Fibroblast of lung (primary cell): ENCODE results near the gene ZNHIT1. TPM values are rescaled to one million over a fixed set of nuclear protein-coding genes. Genes with fewer than 3 reads are reported as not detected.

Experiments
- DNase-seq, 2 donors: peaks; one replicate each; pipeline versions ENCODE4 v3.0.0 to v3.0.0-alpha.2; 2010; ENCODE audit warnings: low read depth in 2 of 2
- H2AFZ ChIP-seq: 2 replicates; pipeline ENCODE4 v1.5.1; 2012; ENCODE audit warnings: low read length, control low read depth, inconsistent platforms
- H3K27ac ChIP-seq: 2 replicates; pipeline ENCODE4 v1.5.1; 2011; ENCODE audit warnings: low read length, control low read depth; ENCODE audit not compliant: insufficient read depth
- H3K27me3 ChIP-seq: 2 replicates; pipeline ENCODE4 v1.5.1; 2011; ENCODE audit warnings: mild to moderate bottlenecking, low read length; ENCODE audit not compliant: control insufficient read depth, insufficient read depth
- H3K36me3 ChIP-seq: 2 replicates; pipeline ENCODE4 v1.5.1; 2011; ENCODE audit warnings: low read length; ENCODE audit not compliant: control insufficient read depth, insufficient read depth
- H3K4me1 ChIP-seq: 2 replicates; pipeline ENCODE4 v1.5.1; 2011; ENCODE audit warnings: low read length; ENCODE audit not compliant: control insufficient read depth, insufficient read depth; ENCODE audit errors: extremely low read depth
- H3K4me2 ChIP-seq: 2 replicates; pipeline ENCODE4 v1.5.1; 2011; ENCODE audit warnings: low read length, control low read depth; ENCODE audit not compliant: insufficient read depth; ENCODE audit errors: extremely low read depth
- H3K4me3 ChIP-seq, 4 experiments: fragments of 200-600 bp in 1 of 4; sonication (generic) in 1 of 4; replicated peaks in 1 of 4; 2 replicates each; pipeline ENCODE4 v1.5.1; 2011 to 2016; ENCODE audit warnings: low read length in 4 of 4, low read depth in 3 of 4, mild to moderate bottlenecking in 3 of 4, control low read depth in 2 of 4, inconsistent platforms in 1 of 4, mixed read lengths in 1 of 4; ENCODE audit not compliant: insufficient read depth in 1 of 4; ENCODE audit errors: control extremely low read depth in 1 of 4
- H3K79me2 ChIP-seq: 2 replicates; pipeline ENCODE4 v1.5.1; 2012; ENCODE audit warnings: mild to moderate bottlenecking, low read length, inconsistent platforms; ENCODE audit not compliant: control insufficient read depth, insufficient read depth
- H3K9ac ChIP-seq: 2 replicates; pipeline ENCODE4 v1.5.1; 2011; ENCODE audit warnings: mild to moderate bottlenecking, low read length, control low read depth; ENCODE audit not compliant: insufficient read depth
- H3K9me3 ChIP-seq: 2 replicates; pipeline ENCODE4 v1.5.1; 2012; ENCODE audit warnings: low read depth, low read length; ENCODE audit not compliant: control insufficient read depth, insufficient read depth
- H4K20me1 ChIP-seq: 2 replicates; pipeline ENCODE4 v1.5.1; 2011; ENCODE audit warnings: low read length; ENCODE audit not compliant: control insufficient read depth, insufficient read depth; ENCODE audit errors: extremely low read depth
- EZH2 ChIP-seq: IDR thresholded peaks from 2 replicates; pipeline ENCODE4 v1.5.1; 2012; ENCODE audit warnings: low read length, control low read depth, mild to moderate bottlenecking; ENCODE audit errors: missing control alignments
- polyA plus RNA-seq, 2 donors: library from polyadenylated mRNA; depleted of rRNA in 1 of 2; stranded (reverse) in 1 of 2; unstranded in 1 of 2; fragments of >200 nt; gene quantifications; 2 replicates each; pipeline ENCODE4 v1.2.1, GENCODE V29; 2011 to 2012; ENCODE audit warnings: missing spikeins in 1 of 2
- total RNA-seq: library from RNA; depleted of rRNA; stranded (reverse); fragments of >200 nt; gene quantifications from 2 replicates; pipeline ENCODE4 v1.2.1, GENCODE V29; 2014
- TF ChIP-seq, protein P1 (sequence below), 2 donors: IDR thresholded peaks in 1 of 2; conservative IDR thresholded peaks in 1 of 2; 1 replicate in 1 of 2; 2 replicates in 1 of 2; pipeline ENCODE4 v1.5.1; 2011 to 2012; ENCODE audit warnings: low read length in 2 of 2, control low read depth in 1 of 2, inconsistent platforms in 1 of 2, low read depth in 1 of 2, mild to moderate bottlenecking in 1 of 2

ZNHIT1 gene
- total and polyA plus RNA-seq, 2 donors (not counting 1 experiment from before 2014, with no cell fraction given): 36.6 to 62.1 TPM

DNA sequence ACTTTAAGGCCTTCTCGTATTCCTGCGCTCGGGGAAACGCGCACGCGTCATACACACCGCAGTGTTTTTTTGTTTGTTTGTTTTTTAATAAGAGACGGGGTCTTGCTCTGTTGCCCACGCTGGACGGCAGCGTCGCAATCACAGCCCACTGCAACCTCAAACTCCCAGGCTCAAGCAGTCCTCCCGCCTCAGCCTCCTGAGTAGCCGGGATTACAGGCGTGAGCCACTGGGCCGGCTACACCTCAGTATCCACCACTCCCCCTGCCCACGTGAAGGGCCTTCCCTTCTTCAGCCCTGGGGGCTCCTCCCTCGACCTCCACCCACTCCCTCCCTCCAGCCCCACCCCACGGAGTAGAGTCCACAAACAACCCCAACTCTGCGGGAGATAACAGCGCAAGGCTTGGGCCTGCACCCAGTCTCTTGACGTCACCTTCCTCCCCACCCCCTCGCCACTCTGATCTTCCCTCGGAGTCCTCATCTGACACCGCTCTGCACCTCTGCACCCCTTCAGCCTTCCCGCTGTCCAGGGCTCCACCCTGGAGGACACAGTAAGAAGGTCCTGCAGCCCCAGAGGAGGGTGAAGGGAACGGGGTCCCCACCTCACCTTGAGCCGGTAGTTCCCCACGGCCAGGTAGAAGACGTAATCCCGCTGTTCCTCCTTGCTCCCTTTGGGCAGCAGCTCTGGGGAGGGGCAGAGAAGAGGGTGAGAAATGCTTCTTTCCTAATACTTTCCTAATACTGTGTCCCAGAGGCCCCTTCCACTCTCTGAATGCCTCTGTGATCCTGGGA, 22.5 kb downstream of the ZNHIT1 start:
- TF ChIP-seq, protein P1, sequence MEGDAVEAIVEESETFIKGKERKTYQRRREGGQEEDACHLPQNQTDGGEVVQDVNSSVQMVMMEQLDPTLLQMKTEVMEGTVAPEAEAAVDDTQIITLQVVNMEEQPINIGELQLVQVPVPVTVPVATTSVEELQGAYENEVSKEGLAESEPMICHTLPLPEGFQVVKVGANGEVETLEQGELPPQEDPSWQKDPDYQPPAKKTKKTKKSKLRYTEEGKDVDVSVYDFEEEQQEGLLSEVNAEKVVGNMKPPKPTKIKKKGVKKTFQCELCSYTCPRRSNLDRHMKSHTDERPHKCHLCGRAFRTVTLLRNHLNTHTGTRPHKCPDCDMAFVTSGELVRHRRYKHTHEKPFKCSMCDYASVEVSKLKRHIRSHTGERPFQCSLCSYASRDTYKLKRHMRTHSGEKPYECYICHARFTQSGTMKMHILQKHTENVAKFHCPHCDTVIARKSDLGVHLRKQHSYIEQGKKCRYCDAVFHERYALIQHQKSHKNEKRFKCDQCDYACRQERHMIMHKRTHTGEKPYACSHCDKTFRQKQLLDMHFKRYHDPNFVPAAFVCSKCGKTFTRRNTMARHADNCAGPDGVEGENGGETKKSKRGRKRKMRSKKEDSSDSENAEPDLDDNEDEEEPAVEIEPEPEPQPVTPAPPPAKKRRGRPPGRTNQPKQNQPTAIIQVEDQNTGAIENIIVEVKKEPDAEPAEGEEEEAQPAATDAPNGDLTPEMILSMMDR (conservative IDR thresholded peaks at IDR 0.05 in 1 of 2, IDR thresholded peaks at IDR 0.05 in 1 of 2; ENCODE audit: low read depth in 1 of 2, low read length in 2 of 2): no peak
- TF ChIP-seq EZH2: no peak
- Histone ChIP-seq H3K4me3 (no peak overlapping the region), H3K36me3 (peaks cover 14% of the 10 kb centered on the region), H3K27me3 (no peaks in the 10 kb centered on the region), H3K27ac (no peak overlapping the region), H4K20me1 (no peaks in the 10 kb centered on the region), H3K4me1 (peaks cover 14% of the 10 kb centered on the region), H2AFZ (no peak overlapping the region), H3K9ac (no peak overlapping the region), H3K9me3 (no peaks in the 10 kb centered on the region), H3K4me2 (no peak overlapping the region), H3K79me2 (peaks cover 16% of the 10 kb centered on the region)
- no peak for DNase-seq

DNA sequence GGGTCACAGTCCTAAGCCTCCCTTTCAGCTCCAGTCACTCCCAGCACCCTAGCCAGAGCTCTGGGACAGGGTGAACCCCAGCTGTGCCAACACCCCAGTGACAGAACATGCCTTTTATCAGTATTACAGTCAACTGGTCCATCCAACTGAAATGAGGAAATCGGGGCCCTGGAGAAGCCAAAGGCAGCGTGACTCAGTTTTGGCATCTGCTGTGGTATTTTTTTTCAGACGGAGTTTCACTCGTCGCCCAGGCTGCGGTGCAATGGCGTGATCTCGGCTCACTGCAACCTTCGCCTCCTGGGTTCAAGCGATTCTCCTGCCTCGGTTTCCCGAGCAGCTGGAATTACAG, 23.0 kb downstream of the ZNHIT1 start:
- TF ChIP-seq, protein P1 (conservative IDR thresholded peaks at IDR 0.05 in 1 of 2, IDR thresholded peaks at IDR 0.05 in 1 of 2; ENCODE audit: low read depth in 1 of 2, low read length in 2 of 2): no peak
- TF ChIP-seq EZH2: no peak
- peaks cover 14% of the 10 kb centered on the region for H3K4me1 ChIP-seq
- H3K9me3 ChIP-seq: no peaks in the 10 kb centered on the region
- no peaks in the 10 kb centered on the region for H4K20me1 ChIP-seq
- no peak overlapping the region for H3K4me3 ChIP-seq
- H3K79me2 ChIP-seq: peaks cover 19% of the 10 kb centered on the region
- no peak overlapping the region for H3K4me2 ChIP-seq
- no peak overlapping the region for H3K9ac ChIP-seq
- no peak overlapping the region for H2AFZ ChIP-seq
- peaks cover 14% of the 10 kb centered on the region for H3K36me3 ChIP-seq
- H3K27me3 ChIP-seq: no peaks in the 10 kb centered on the region
- H3K27ac ChIP-seq: no peak overlapping the region
- DNase-seq: no peak

DNA sequence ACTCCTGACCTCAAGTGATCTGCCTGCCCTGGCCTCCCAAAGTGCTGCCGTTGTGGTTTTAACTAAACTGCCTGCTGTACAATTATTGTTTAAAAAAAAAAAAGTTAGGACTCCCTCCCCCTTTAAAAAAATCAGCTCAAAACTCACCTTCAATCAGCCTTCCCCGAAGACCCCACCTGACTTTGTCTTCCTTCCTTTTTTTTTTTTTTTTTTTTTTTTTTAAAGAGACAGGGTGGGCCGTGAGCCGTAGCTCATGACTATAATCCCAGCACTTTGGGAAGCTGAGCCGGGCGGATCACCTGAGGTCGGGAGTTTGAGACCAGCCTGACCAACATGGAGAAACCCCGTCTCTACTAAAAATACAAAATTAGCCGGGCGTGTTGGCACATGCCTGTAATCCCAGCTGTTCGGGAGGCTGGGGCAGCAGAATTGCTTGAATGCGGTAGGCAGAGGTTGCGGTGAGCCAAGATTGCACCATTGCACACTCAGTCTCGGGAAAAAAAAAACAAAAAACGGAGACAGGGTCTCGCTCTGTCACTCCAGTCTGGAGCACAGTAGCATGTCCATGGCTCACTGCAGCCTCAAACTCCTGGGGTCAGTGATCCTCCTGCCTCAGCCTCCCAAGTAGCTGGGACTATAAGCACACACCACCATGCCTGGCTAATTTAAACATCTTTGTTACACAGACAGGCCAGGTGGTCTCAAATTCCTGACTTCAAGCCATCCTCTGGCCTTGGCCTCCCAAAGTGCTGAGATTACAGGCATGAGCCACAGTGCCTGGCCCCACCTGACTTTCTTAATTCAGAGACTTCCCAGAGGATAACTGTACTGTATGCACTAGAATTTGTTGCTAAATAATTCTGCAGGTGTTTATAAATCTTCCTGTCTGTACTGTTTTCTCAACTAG, 23.7 kb downstream of the ZNHIT1 start:
- Histone ChIP-seq H3K4me3 (no peak overlapping the region), H3K27ac (no peak overlapping the region), H3K27me3 (no peaks in the 10 kb centered on the region), H3K4me1 (peaks cover 14% of the 10 kb centered on the region), H3K9ac (no peak overlapping the region), H4K20me1 (no peaks in the 10 kb centered on the region), H2AFZ (no peak overlapping the region), H3K79me2 (peaks cover 19% of the 10 kb centered on the region), H3K36me3 (peaks cover 14% of the 10 kb centered on the region), H3K9me3 (no peaks in the 10 kb centered on the region), H3K4me2 (no peak overlapping the region)
- TF ChIP-seq, protein P1 (conservative IDR thresholded peaks at IDR 0.05 in 1 of 2, IDR thresholded peaks at IDR 0.05 in 1 of 2; ENCODE audit: low read depth in 1 of 2, low read length in 2 of 2): no peak
- no peak for TF ChIP-seq EZH2
- DNase-seq: no peak
